H1 (cell line): Measurements from ENCODE around the gene IL16.

Experiments
- CHD7 ChIP-seq: fragments of 300-600 bp; sonication (generic); IDR thresholded peaks from 2 replicates; pipeline ENCODE4 v1.7.1; 2012; ENCODE audit warnings: low read length, moderate library complexity, mild to moderate bottlenecking, inconsistent platforms; ENCODE audit not compliant: insufficient replicate concordance
- JUND ChIP-seq: IDR thresholded peaks from 2 replicates; pipeline ENCODE4 v1.6.1; 2011; ENCODE audit warnings: mild to moderate bottlenecking, improper control_type of control experiment, low read length
- NRF1 ChIP-seq: IDR thresholded peaks from 2 replicates; pipeline ENCODE4 v1.6.1; 2011; ENCODE audit warnings: mild to moderate bottlenecking, low read depth, low read length, improper control_type of control experiment
- POLR2A ChIP-seq, 2 experiments: IDR thresholded peaks; 1 replicate in 1 of 2; 2 replicates in 1 of 2; pipeline ENCODE4 v1.6.1; 2011; ENCODE audit warnings: low read depth in 2 of 2, low read length in 2 of 2, mild to moderate bottlenecking in 2 of 2; ENCODE audit errors: control extremely low read depth in 1 of 2
- POLR2AphosphoS5 ChIP-seq: IDR thresholded peaks from 2 replicates; pipeline ENCODE4 v1.6.1; 2011; ENCODE audit warnings: low read depth, low read length
- RXRA ChIP-seq: IDR thresholded peaks from 2 replicates; pipeline ENCODE4 v1.6.1; 2011; ENCODE audit warnings: low read depth, mild to moderate bottlenecking, low read length, moderate library complexity; ENCODE audit not compliant: insufficient read depth
- SAP30 ChIP-seq: fragments of 300-600 bp; sonication (generic); IDR thresholded peaks from 2 replicates; pipeline ENCODE4 v1.7.1; 2012; ENCODE audit warnings: low read length, moderate library complexity, mild to moderate bottlenecking, inconsistent platforms; ENCODE audit not compliant: insufficient read depth, insufficient replicate concordance
- SIN3A ChIP-seq, 2 experiments: IDR thresholded peaks in 1 of 2; conservative IDR thresholded peaks in 1 of 2; 2 replicates each; pipeline ENCODE4 v1.6.1; 2011 to 2012; ENCODE audit warnings: low read length in 2 of 2, improper control_type of control experiment in 1 of 2, low read depth in 1 of 2, mild to moderate bottlenecking in 1 of 2
- YY1 ChIP-seq: IDR thresholded peaks from 2 replicates; pipeline ENCODE4 v1.6.1; 2011; ENCODE audit warnings: low read depth, mild to moderate bottlenecking, low read length
- TF ChIP-seq, protein P1 (sequence below), 3 experiments: IDR thresholded peaks; 1 replicate in 2 of 3; 2 replicates in 1 of 3; pipeline versions ENCODE4 v1.5.1 to v1.6.1; 2011; ENCODE audit warnings: low read length in 3 of 3, mild to moderate bottlenecking in 3 of 3, inconsistent platforms in 2 of 3, low read depth in 1 of 3, moderate library complexity in 1 of 3; ENCODE audit not compliant: insufficient read depth in 1 of 3; ENCODE audit errors: control extremely low read depth in 1 of 3

DNA sequence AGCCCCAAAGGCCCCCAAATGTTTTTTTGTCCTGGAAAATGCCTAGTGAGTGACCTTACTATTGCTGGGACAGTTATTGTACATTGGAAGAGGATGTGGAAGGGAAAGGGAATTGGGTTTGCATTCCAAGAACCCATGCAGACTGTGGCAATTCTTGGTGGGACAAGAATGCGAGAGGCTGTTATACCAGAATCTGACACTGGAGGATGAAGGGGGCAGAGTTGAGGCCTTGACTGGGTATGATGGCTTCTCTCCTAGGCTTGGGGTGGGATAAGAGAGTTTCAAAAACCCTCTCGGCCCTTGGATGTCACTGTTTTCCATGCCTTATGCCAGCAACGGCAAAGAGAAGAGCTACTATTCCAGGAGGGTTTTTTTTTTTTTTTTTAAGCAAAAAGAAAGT, 25.3 kb downstream of the IL16 start:
- TF ChIP-seq JUND (no peak), CHD7 (no peak), POLR2AphosphoS5 (no peak), SAP30 (no peak), YY1 (no peak), RXRA (no peak), SIN3A (conservative IDR thresholded peaks at IDR 0.05 in 1 of 2, IDR thresholded peaks at IDR 0.05 in 1 of 2; ENCODE audit: low read depth in 1 of 2, low read length in 2 of 2) (no peak), POLR2A (IDR thresholded peaks at IDR 0.05; ENCODE audit: control extremely low read depth in 1 of 2, low read depth in 2 of 2, low read length in 2 of 2) (no peak), NRF1 (no peak)
- TF ChIP-seq, protein P1, sequence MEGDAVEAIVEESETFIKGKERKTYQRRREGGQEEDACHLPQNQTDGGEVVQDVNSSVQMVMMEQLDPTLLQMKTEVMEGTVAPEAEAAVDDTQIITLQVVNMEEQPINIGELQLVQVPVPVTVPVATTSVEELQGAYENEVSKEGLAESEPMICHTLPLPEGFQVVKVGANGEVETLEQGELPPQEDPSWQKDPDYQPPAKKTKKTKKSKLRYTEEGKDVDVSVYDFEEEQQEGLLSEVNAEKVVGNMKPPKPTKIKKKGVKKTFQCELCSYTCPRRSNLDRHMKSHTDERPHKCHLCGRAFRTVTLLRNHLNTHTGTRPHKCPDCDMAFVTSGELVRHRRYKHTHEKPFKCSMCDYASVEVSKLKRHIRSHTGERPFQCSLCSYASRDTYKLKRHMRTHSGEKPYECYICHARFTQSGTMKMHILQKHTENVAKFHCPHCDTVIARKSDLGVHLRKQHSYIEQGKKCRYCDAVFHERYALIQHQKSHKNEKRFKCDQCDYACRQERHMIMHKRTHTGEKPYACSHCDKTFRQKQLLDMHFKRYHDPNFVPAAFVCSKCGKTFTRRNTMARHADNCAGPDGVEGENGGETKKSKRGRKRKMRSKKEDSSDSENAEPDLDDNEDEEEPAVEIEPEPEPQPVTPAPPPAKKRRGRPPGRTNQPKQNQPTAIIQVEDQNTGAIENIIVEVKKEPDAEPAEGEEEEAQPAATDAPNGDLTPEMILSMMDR (IDR thresholded peaks at IDR 0.05; ENCODE audit: control extremely low read depth in 1 of 3, insufficient read depth in 1 of 3, low read depth in 1 of 3, low read length in 3 of 3): peak in 1 of 3 experiments; percentile 43; a peak in 1 of 4 replicates
